Activated T-cell treated with anti-CD3 and anti-CD28 coated beads for 4 hours (primary cell): ENCODE data around the gene SKIC8.
"Not testable (repeated sequence)": the region's sequence is repeated elsewhere in the genome, so short reads cannot be mapped to it uniquely, and the experiment has no call there.

Source experiments
- DNase-seq: peaks from one replicate; pipeline ENCODE4 v3.0.0-alpha.2; 2020

Gene SKIC8

GRCh38 chr15:78245976-78246620 is 53.3 kb downstream of the SKIC8 start:
- DNase-seq, result not testable (repeated sequence)

GRCh38 chr15:78245392-78245791 is 54.0 kb downstream of the SKIC8 start:
- DNase-seq, result not testable (repeated sequence)

DNA sequence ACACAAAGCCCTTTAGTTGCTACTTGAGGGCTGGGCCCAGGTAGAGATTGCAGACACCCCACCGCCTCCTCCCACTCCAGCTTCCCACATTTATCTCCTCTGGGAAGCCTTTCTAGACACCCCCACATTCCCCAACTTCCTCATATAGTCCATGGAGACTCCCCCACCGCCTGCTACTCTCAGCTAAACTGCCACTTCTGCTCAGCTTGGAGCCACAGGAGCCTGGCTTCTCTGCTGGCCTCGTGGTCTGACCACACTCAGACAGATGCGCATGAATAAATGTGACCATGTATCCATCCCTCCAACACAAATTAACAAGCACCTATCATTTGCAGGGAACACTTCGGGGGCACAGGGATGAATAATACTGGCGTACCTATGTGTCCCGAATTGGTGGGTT is 54.5 kb downstream of the SKIC8 start:
- no peak for DNase-seq

- DNase-seq, result no peak
These were observed 55.3 kb downstream of the SKIC8 start for GRCh38 chr15:78244101-78244500.

DNA sequence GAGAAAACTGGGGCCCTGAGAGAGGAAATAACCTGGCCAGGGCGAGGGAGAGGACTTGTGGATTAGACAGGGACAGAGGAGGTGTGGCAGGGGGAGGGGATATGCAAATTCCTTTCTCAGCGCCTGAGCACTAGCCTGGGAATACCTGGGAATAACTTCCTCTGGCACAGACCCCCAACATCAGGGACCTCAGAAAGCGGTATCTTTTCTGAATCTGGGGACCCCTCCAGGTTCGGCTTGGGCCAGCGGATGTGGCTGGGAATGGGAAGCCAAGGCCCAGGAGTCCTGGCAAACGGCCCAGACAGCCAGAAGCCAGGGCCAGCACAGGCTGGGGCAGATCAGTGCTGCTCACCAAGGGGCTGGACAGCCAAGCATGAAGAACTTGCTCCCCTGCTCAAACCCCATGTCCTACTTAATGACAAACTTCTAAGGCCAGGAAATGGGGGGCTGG is 55.9 kb downstream of the SKIC8 start:
- no peak for DNase-seq

DNA sequence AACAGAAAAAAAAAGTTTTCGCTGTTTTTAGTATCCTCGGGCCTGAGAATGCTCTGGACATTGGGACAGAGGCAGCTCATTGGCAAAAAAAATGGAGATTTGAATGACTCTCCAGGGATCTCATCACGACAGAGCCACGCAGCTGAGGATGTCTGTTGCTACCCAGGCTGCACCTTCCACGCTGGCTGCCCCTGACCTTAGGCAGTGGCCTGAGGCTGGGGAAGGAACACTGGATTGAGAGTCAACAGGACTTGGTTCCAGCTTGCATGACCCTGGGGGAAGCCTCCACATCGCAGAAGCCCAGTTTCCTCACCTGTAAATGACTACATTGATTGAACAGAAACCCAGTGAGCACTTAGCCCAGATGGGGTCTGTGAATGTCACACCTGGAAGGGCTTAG is 56.4 kb downstream of the SKIC8 start:
- DNase-seq, result no peak

DNA sequence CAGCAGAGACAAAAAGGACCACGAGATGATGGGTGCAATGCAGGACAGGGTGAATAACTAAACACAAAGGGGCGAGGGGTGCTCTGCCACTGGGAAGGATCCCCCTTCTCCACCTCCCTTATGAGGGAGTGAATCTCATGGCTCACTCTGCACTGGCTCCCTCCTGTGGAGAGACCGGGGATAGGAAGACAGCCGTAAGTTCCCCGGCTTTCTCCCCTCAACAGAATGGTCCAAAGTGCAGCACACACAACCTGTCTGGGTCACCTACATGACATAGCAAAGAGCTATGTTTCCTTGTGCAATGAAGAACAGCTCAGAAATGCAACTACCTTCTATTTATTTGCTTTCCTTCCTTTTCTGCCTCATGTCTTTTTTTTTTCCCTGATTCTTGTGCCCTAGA is 57.3 kb downstream of the SKIC8 start:
- DNase-seq, result no peak

DNA sequence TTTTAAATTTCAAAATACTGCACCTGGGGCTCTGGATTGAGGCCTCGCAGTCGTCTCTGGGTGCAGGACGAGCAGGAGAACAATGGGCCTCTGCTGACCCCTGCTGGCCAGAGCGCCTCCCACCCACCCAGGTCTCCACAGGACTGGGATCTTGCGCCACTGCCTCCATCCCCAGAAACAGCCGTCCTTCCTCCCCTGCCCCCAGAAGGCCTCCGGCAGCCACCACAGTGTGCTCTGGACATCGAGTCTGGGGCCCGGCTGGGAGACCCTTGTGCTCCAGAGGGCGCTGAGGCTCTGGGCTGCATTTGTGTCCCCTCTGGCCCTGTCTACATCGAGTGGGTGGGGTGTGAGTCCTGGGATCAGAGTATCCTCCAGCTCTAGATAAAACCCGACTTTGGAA is 58.4 kb downstream of the SKIC8 start:
- peak; percentile 77 for DNase-seq

DNA sequence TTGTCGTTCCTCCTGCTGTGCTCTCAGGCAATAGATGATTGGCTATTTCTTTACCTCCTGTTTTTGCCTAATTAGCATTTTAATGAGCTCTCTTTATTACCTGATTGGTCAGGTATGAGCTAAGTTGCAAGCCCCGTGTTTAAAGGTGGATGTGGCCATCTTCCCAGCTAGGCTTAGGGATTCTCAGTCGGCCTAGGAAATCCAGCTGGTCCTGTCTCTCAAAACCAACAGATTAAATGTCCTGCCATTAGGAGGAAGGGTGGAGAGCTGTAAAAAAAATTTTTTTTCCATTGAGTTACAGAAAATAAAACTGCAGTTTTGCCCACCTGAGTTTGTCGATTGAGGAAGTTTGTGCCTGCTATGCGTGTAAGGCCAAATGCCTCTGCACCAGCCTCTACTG is 59.6 kb downstream of the SKIC8 start:
- DNase-seq, result no peak

- DNase-seq, result no peak
These were observed 62.3 kb downstream of the SKIC8 start for GRCh38 chr15:78237146-78237545.

GRCh38 chr15:78236491-78236890 is 62.9 kb downstream of the SKIC8 start:
- no peak for DNase-seq

GRCh38 chr15:78234515-78235040 is 64.8 kb downstream of the SKIC8 start, which contains the start of gene ACSBG1:
Gene ACSBG1, minus strand, starts transcription at chr15:78234565. Its CDS starts 64 bp downstream, at chr15:78234501.
- DNase-seq, result no peak

DNA sequence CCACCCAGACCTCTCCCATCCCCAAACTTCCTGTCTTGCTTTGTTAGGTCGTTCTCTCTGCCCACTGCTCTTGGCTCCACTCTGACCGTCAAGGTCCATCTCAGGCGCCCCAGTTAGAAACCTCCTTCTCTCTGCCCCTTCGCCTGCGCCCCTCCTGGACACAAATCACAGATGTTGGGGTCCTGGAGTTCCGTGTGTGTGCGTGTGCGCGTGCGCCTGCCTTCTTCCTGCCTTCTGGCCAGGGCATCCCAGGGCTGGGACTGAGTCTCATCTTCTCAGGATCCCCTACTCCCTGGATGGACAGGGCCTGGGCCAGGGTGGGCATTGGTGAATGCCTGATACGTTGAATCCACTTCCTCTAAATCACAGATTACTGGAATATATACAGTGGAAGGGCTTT is 65.9 kb downstream of the SKIC8 start:
- no peak for DNase-seq
